Sigmoid colon (tissue), 4 donors: ENCODE results near the gene GCLC.

Experiments used
- POLR2AphosphoS5 ChIP-seq, 4 donors: sonication (generic); formaldehyde crosslinking; IDR thresholded peaks; one replicate each; pipeline ENCODE4 v1.6.1; 2017; ENCODE audit warnings: antibody characterized with exemption in 4 of 4
- TF ChIP-seq, protein P1 (sequence below), 4 experiments: fragments of 450-650 bp in 3 of 4; fragments of 200-600 bp in 1 of 4; IDR thresholded peaks; one replicate each; pipeline ENCODE4 v1.5.1; 2016 to 2019; ENCODE audit warnings: antibody characterized with exemption in 4 of 4, mild to moderate bottlenecking in 3 of 4, moderate library complexity in 2 of 4

DNA sequence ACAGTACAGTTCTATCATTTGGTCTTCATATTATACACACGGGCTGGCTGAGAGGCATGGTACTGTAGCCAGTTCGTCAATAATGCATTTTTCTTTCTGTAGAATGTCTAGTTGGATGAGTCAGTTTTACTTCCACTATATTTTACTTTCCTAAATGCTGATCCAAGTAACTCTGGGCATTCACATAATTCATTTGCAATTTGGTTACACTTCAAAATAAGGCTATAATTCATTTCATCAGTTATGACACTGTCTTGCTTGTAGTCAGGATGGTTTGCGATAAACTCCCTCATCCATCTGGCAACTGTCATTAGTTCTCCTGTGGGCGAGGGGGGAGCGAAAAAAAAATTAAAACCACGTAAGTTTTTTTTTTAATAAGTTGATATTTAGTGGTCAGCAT lies 46.3 kb downstream of the GCLC start:
- TF ChIP-seq, protein P1, sequence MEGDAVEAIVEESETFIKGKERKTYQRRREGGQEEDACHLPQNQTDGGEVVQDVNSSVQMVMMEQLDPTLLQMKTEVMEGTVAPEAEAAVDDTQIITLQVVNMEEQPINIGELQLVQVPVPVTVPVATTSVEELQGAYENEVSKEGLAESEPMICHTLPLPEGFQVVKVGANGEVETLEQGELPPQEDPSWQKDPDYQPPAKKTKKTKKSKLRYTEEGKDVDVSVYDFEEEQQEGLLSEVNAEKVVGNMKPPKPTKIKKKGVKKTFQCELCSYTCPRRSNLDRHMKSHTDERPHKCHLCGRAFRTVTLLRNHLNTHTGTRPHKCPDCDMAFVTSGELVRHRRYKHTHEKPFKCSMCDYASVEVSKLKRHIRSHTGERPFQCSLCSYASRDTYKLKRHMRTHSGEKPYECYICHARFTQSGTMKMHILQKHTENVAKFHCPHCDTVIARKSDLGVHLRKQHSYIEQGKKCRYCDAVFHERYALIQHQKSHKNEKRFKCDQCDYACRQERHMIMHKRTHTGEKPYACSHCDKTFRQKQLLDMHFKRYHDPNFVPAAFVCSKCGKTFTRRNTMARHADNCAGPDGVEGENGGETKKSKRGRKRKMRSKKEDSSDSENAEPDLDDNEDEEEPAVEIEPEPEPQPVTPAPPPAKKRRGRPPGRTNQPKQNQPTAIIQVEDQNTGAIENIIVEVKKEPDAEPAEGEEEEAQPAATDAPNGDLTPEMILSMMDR (IDR thresholded peaks at IDR 0.05) = no peak
- TF ChIP-seq POLR2AphosphoS5 (IDR thresholded peaks at IDR 0.05) = no peak
